K562 (cell line): ENCODE data around the gene MN1. TPM values are rescaled to one million over a fixed set of nuclear protein-coding genes. Genes with fewer than 3 reads are reported as not detected.

Source experiments
- ATAC-seq: fragments of 200-7000 bp; cut with Tn5 transposase; 3 replicates; pipeline ENCODE4 v1.9.1; 2020; ENCODE audit warnings: moderate library complexity
- BruUV-seq: library from RNA; stranded (reverse); fragments of 400-500 nt; replicated peaks from 2 replicates; lab custom pipeline; 2021; lab: Mats Ljungman, UMichigan
- CTCF ChIA-PET: fragments of 300-600 bp; formaldehyde crosslinking; extraction: SDS; loops from one replicate; lab custom pipeline; 2021; ENCODE audit warnings: low intra/inter-chr PET ratio; lab: Yijun Ruan, JAX
- POLR2A ChIA-PET: fragments of 300-600, 350-650 bp; sonication (Branson Sonifier 250); formaldehyde crosslinking; extraction: SDS; loops from one replicate; lab custom pipeline; 2021; ENCODE audit warnings: antibody characterized with exemption, inconsistent platforms; lab: Yijun Ruan, JAX
- DNase-seq, 4 experiments: peaks; one replicate each; pipeline versions ENCODE4 v3.0.0 to v3.0.0-alpha.2; 2011 to 2018; ENCODE audit warnings: low spot score in 3 of 4, mixed read lengths in 3 of 4; ENCODE audit errors: extremely low read depth in 1 of 4
- FAIRE-seq: peaks from 2 replicates; lab custom pipeline; 2011; peaks lifted over from hg19 to GRCh38; lab: Jason Lieb, UNC
- H2AFZ ChIP-seq: 2 replicates; pipeline ENCODE4 v1.6.0; 2011; ENCODE audit warnings: low read depth, low read length, control low read depth, inconsistent platforms
- H3K27ac ChIP-seq: fragments of 200-600 bp; 3 replicates; pipeline ENCODE4 v1.8.0; 2011; ENCODE audit warnings: low read depth, mild to moderate bottlenecking, control low read depth, inconsistent platforms, low read length, moderate library complexity, mixed read lengths; ENCODE audit errors: extremely low read depth
- H3K27me3 ChIP-seq, 2 experiments: fragments of 300-600 bp in 1 of 2; 2 replicates in 1 of 2; 3 replicates in 1 of 2; pipeline versions ENCODE4 v1.6.0 to v1.8.0; 2011; ENCODE audit warnings: inconsistent platforms in 2 of 2, low read length in 2 of 2, mild to moderate bottlenecking in 1 of 2, mixed read lengths in 1 of 2, moderate library complexity in 1 of 2; ENCODE audit not compliant: control insufficient read depth in 2 of 2, insufficient read depth in 2 of 2
- H3K36me3 ChIP-seq: fragments of 300-600 bp; 3 replicates; pipeline ENCODE4 v1.8.0; 2011; ENCODE audit warnings: mild to moderate bottlenecking, low read length, inconsistent platforms; ENCODE audit not compliant: control insufficient read depth, insufficient read depth
- H3K4me1 ChIP-seq, 2 experiments: fragments of 200-600 bp in 1 of 2; replicated peaks in 1 of 2; 2 replicates in 1 of 2; 3 replicates in 1 of 2; pipeline versions ENCODE4 v1.5.1 to v1.8.0; 2011; ENCODE audit warnings: inconsistent platforms in 2 of 2, low read length in 2 of 2, mild to moderate bottlenecking in 1 of 2, mixed read lengths in 1 of 2, moderate library complexity in 1 of 2; ENCODE audit not compliant: control insufficient read depth in 2 of 2, insufficient read depth in 2 of 2
- H3K4me2 ChIP-seq: 2 replicates; pipeline ENCODE4 v1.6.1; 2011; ENCODE audit warnings: low read length, control low read depth, inconsistent platforms, mixed read lengths; ENCODE audit not compliant: insufficient read depth
- H3K4me3 ChIP-seq: fragments of 200-600 bp; sonication (generic), shearing (Covaris generic); 2 replicates; pipeline ENCODE4 v1.5.1; 2016; ENCODE audit warnings: control low read depth, inconsistent platforms
- H3K79me2 ChIP-seq: fragments of 200-600 bp; 3 replicates; pipeline ENCODE4 v1.8.0; 2011; ENCODE audit warnings: low read length, inconsistent platforms; ENCODE audit not compliant: control insufficient read depth, insufficient read depth
- H3K9ac ChIP-seq, 2 experiments: 2 replicates each; pipeline versions ENCODE4 v1.6.0 to v1.6.1; 2011; ENCODE audit warnings: low read depth in 2 of 2, low read length in 2 of 2, control low read depth in 1 of 2, inconsistent platforms in 1 of 2, mild to moderate bottlenecking in 1 of 2, mixed read lengths in 1 of 2; ENCODE audit not compliant: insufficient read depth in 1 of 2
- H3K9me1 ChIP-seq: one replicate; pipeline ENCODE4 v1.6.0; 2011; ENCODE audit warnings: inconsistent platforms, mild to moderate bottlenecking, low read length, moderate library complexity; ENCODE audit not compliant: control insufficient read depth, insufficient read depth
- H3K9me3 ChIP-seq: replicated peaks from 2 replicates; pipeline ENCODE4 v1.5.1; 2011; ENCODE audit warnings: low read depth, low read length, inconsistent platforms; ENCODE audit not compliant: control insufficient read depth, insufficient read depth
- H4K20me1 ChIP-seq: replicated peaks from 2 replicates; pipeline ENCODE4 v1.6.1; 2011; ENCODE audit warnings: low read length, inconsistent platforms, mixed read lengths; ENCODE audit not compliant: control insufficient read depth, insufficient read depth
- HDAC6 ChIP-seq: IDR thresholded peaks from 2 replicates; pipeline ENCODE4 v1.6.1; 2012; ENCODE audit warnings: low read depth, mild to moderate bottlenecking, control low read depth, inconsistent platforms, low read length, moderate library complexity
- NCOA6 ChIP-seq: fragments of 450-650 bp; IDR thresholded peaks from 2 replicates; pipeline ENCODE4 v1.6.1; 2017; ENCODE audit warnings: mild to moderate bottlenecking
- RBM39 ChIP-seq: fragments of 200-400 bp; formaldehyde crosslinking; optimal IDR thresholded peaks from 2 replicates; pipeline ENCODE3; 2018; ENCODE audit warnings: low read depth, low read length
- TAF15 ChIP-seq: fragments of 200-400 bp; formaldehyde crosslinking; IDR thresholded peaks from 2 replicates; pipeline ENCODE4 v1.6.1; 2017; ENCODE audit warnings: mild to moderate bottlenecking, low read depth, low read length, moderate library complexity
- ZKSCAN8 ChIP-seq: fragments of 200-800 bp; sonication (Bioruptor generic); IDR thresholded peaks from 2 replicates; pipeline ENCODE4 v1.6.1; 2016; ENCODE audit warnings: missing genetic modification characterization, missing compliant biosample characterization
- ZNF140 ChIP-seq: fragments of 250-450 bp; sonication (Bioruptor Pico); IDR thresholded peaks from 2 replicates; pipeline ENCODE4 v1.8.0; 2021; ENCODE audit warnings: moderate library complexity, mild to moderate bottlenecking, inconsistent platforms
- WGBS: fragments of 100-300 bp; shearing (Covaris generic); methylation state at CpG from one replicate; pipeline ENCODE4 v1.1.6; 2016; ENCODE audit warnings: low coverage, mixed read lengths; ENCODE audit not compliant: insufficient coverage; ENCODE audit errors: missing lambda C conversion rate; 5-methylcytosine and 5-hydroxymethylcytosine counted together
- in situ Hi-C: fragments of 300-500 bp; cut with MboI; formaldehyde crosslinking; loops from 4 replicates; pipeline ENCODE4 v1.15.0; 2018; ENCODE audit warnings: inconsistent platforms, mixed read lengths
- intact Hi-C: fragments of 100-400 bp; cut with micrococcal nuclease; formaldehyde crosslinking; loops from 2 replicates; pipeline ENCODE4 v1.14.2; 2022
- polyA plus RNA-seq, 8 experiments: library from polyadenylated mRNA; depleted of rRNA in 4 of 8; stranded (reverse) in 5 of 8; unstranded in 3 of 8; fragments of >200 nt; fragmentation: Nextera tagmentation in 2 of 8; fragmentation: Illumina TruSeq in 1 of 8; extraction: Ambion mirVana in 2 of 8; extraction: Trizol in 1 of 8; gene quantifications; 2 replicates each; pipeline versions ENCODE4 v1.2.1 to v1.2.3, GENCODE V29; 2011 to 2014; ENCODE audit warnings: inconsistent platforms in 1 of 8, missing spikeins in 1 of 8
- total RNA-seq, 7 experiments: library from RNA; depleted of rRNA in 6 of 7; stranded (reverse); fragments of >200 nt in 6 of 7; fragmentation: Illumina TruSeq in 2 of 7; extraction: Trizol in 2 of 7; gene quantifications; 2 replicates each; pipeline versions ENCODE4 v1.2.1 to v1.2.3, GENCODE V29; 2011 to 2021; ENCODE audit warnings: low replicate concordance in 1 of 7

Gene MN1
- total and polyA plus RNA-seq, 9 of the 15 experiments (the other 6 are each of a cell fraction or from before 2014, with no cell fraction given), result under 0.01 to 0.05 (median 0.03) TPM; not detected in 5

- H3K27ac ChIP-seq, result no peak overlapping the region
- no peaks in the 10 kb centered on the region for H3K79me2 ChIP-seq
- WGBS, result 18% methylated on average over 16 of the region's 16 CpGs
- no peaks in the 10 kb centered on the region for H4K20me1 ChIP-seq
- DNase-seq (no peak), ATAC-seq (no peak), FAIRE-seq (no peak)
- CTCF ChIA-PET, result no interaction called here
- no TSS peak for BruUV-seq
- in situ Hi-C loops, result no loop called here
- no peaks in the 10 kb centered on the region for H3K9me1 ChIP-seq
- peak; percentile 76 for TF ChIP-seq ZKSCAN8 (CRISPR knock-in tag)
- TF ChIP-seq ZNF140 (CRISPR knock-in tag), result no peak
- TF ChIP-seq NCOA6, result no peak
- no peak for TF ChIP-seq RBM39
- no peak for TF ChIP-seq HDAC6
- no peak for TF ChIP-seq TAF15
- no peak overlapping the region for H2AFZ ChIP-seq
- H3K36me3 ChIP-seq, result no peaks in the 10 kb centered on the region
- no peak overlapping the region for H3K4me3 ChIP-seq
- no peaks in the 10 kb centered on the region for H3K9me3 ChIP-seq
- H3K9ac ChIP-seq, result no peak overlapping the region
- H3K27me3 ChIP-seq, result peaks cover 5 to 27% of the 10 kb centered on the region in 2 experiments; a peak in 2 of 5 replicates
- POLR2A ChIA-PET, result interaction anchor here (0.5 kb wide), 1 partner anchor 222 kb away, joined by 4 read pairs; no protein-coding TSS in a partner anchor
- H3K4me2 ChIP-seq, result no peak overlapping the region
- no peaks in the 10 kb centered on the region; a peak in 1 of 5 replicates for H3K4me1 ChIP-seq
- intact Hi-C loops, result no loop called here
These were observed 29.2 kb downstream of the MN1 start for GRCh38 chr22:27772081-27772983.
